Loucy (cell line): Measurements from ENCODE around the gene SRRM5.
A peak's percentile ranks its signal among the peaks of the same experiment; 100 is the strongest.
"Not testable (repeated sequence)": the region's sequence is repeated elsewhere in the genome, so short reads cannot be mapped to it uniquely, and the experiment has no call there.

Source experiments
- H2AFZ ChIP-seq: fragments of 200-600 bp; sonication (generic); 2 replicates; pipeline ENCODE4 v1.6.0; 2016; ENCODE audit warnings: antibody characterized with exemption, mild to moderate bottlenecking, low read length, moderate library complexity
- H3F3A ChIP-seq: fragments of 200-600 bp; 2 replicates; pipeline ENCODE4 v1.6.0; 2016; ENCODE audit warnings: antibody characterized with exemption, low read depth, mild to moderate bottlenecking
- H3K27me3 ChIP-seq: fragments of 200-600 bp; sonication (generic); 2 replicates; pipeline ENCODE4 v1.6.1; 2014; ENCODE audit warnings: low read length, mild to moderate bottlenecking; ENCODE audit not compliant: insufficient read depth, poor library complexity, severe bottlenecking
- H3K36me3 ChIP-seq: fragments of 200-600 bp; sonication (generic); 2 replicates; pipeline ENCODE4 v1.6.1; 2016; ENCODE audit warnings: low read length; ENCODE audit not compliant: insufficient read depth
- H3K4me1 ChIP-seq: fragments of 200-600 bp; sonication (generic); 2 replicates; pipeline ENCODE4 v1.5.1; 2014; ENCODE audit warnings: low read length, mild to moderate bottlenecking; ENCODE audit not compliant: insufficient read depth, poor library complexity, severe bottlenecking
- H3K4me2 ChIP-seq: fragments of 200-600 bp; sonication (generic); 2 replicates; pipeline ENCODE4 v1.6.0; 2014; ENCODE audit warnings: antibody characterized with exemption, low read length, low read depth, mild to moderate bottlenecking; ENCODE audit not compliant: poor library complexity, severe bottlenecking
- H3K4me3 ChIP-seq: fragments of 200-600 bp; sonication (generic); 2 replicates; pipeline ENCODE4 v1.5.1; 2014; ENCODE audit warnings: low read length, mild to moderate bottlenecking, mixed read lengths; ENCODE audit not compliant: poor library complexity, severe bottlenecking
- H3K79me2 ChIP-seq: fragments of 200-600 bp; sonication (generic); 2 replicates; pipeline ENCODE4 v1.6.1; 2014; ENCODE audit warnings: low read length; ENCODE audit not compliant: insufficient read depth
- H3K9ac ChIP-seq: fragments of 200-600 bp; sonication (generic); 2 replicates; pipeline ENCODE4 v1.6.0; 2014; ENCODE audit warnings: mild to moderate bottlenecking, low read depth, low read length, moderate library complexity; ENCODE audit not compliant: poor library complexity, severe bottlenecking
- H3K9me2 ChIP-seq: fragments of 200-600 bp; sonication (generic); replicated peaks from 2 replicates; pipeline ENCODE4 v1.6.1; 2016; ENCODE audit warnings: low read depth, low read length, mixed read lengths
- H3K9me3 ChIP-seq: fragments of 200-600 bp; sonication (generic); 2 replicates; pipeline ENCODE4 v1.6.1; 2014; ENCODE audit warnings: mild to moderate bottlenecking, antibody characterized with exemption, low read length, low read depth; ENCODE audit not compliant: insufficient read depth
- H4K20me1 ChIP-seq: fragments of 200-600 bp; sonication (generic); 2 replicates; pipeline ENCODE4 v1.6.0; 2014; ENCODE audit warnings: antibody characterized with exemption, low read length, mild to moderate bottlenecking; ENCODE audit not compliant: insufficient read depth, poor library complexity, severe bottlenecking
- EZH2phosphoT487 ChIP-seq: fragments of 200-600 bp; IDR thresholded peaks from 2 replicates; pipeline ENCODE4 v1.6.1; 2018; ENCODE audit warnings: antibody characterized with exemption, mild to moderate bottlenecking, moderate library complexity, borderline replicate concordance
- TF ChIP-seq, protein P1 (sequence below): fragments of 200-600 bp; sonication (generic); conservative IDR thresholded peaks from 2 replicates; pipeline ENCODE4 v1.5.1; 2014; ENCODE audit warnings: mild to moderate bottlenecking, antibody characterized with exemption, low read length

Gene SRRM5

DNA sequence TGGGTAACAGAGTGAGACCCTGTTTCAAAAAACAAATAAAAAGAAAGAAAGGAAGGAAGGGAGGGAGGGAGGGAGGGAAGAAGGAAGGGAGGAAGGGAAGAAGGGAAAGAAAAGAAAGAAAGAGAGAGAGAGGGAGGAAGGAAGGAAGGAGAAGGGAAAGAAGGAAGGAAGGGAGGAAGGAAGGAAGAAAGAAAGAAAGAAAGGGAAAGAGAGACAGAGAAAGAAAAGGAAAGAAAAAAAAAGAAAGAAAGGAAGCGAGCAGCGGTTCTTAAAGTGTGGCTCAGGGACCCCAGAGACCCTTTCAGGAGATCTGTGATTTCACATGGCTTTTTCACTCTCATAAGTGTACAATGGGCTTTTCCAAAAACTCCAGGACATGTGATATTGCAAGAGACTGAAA, 37.6 kb downstream of the SRRM5 start:
- H4K20me1 ChIP-seq, result no peaks in the 10 kb centered on the region
- no peak overlapping the region for H3K9ac ChIP-seq
- no peaks in the 10 kb centered on the region for H3K9me3 ChIP-seq
- H2AFZ ChIP-seq, result no peak overlapping the region
- no peak overlapping the region for H3K4me2 ChIP-seq
- H3K79me2 ChIP-seq, result no peaks in the 10 kb centered on the region
- no peak for TF ChIP-seq EZH2phosphoT487
- TF ChIP-seq, protein P1, sequence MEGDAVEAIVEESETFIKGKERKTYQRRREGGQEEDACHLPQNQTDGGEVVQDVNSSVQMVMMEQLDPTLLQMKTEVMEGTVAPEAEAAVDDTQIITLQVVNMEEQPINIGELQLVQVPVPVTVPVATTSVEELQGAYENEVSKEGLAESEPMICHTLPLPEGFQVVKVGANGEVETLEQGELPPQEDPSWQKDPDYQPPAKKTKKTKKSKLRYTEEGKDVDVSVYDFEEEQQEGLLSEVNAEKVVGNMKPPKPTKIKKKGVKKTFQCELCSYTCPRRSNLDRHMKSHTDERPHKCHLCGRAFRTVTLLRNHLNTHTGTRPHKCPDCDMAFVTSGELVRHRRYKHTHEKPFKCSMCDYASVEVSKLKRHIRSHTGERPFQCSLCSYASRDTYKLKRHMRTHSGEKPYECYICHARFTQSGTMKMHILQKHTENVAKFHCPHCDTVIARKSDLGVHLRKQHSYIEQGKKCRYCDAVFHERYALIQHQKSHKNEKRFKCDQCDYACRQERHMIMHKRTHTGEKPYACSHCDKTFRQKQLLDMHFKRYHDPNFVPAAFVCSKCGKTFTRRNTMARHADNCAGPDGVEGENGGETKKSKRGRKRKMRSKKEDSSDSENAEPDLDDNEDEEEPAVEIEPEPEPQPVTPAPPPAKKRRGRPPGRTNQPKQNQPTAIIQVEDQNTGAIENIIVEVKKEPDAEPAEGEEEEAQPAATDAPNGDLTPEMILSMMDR, result no peak
- H3K4me3 ChIP-seq, result no peak overlapping the region
- H3K4me1 ChIP-seq, result no peaks in the 10 kb centered on the region
- no peaks in the 10 kb centered on the region; the same call in 1 of the 2 replicates for H3K36me3 ChIP-seq
- H3F3A ChIP-seq, result no peaks in the 10 kb centered on the region
- H3K9me2 ChIP-seq, result no peaks in the 10 kb centered on the region
- no peaks in the 10 kb centered on the region for H3K27me3 ChIP-seq

DNA sequence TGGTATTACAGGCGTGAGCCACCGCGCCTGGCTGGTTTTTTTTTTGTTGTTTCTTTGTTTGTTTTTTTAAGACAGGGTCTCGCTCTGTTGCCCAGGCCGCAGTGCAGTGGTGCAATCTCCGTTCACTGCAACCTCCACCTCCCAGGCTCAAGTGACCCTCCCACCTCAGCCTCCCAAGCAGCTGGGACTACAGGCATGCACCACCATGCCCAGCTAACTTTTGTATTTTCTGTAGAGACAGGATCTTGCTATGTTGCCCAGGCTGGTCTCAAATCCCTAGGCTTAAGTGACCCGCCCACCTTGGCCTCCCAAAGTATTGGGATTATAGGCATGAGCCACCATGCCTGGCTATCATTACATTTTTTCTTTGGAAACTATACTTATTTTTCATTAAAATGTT, 38.4 kb downstream of the SRRM5 start:
- not testable (repeated sequence) for H3K9me2 ChIP-seq, H3K4me2 ChIP-seq, H3K4me3 ChIP-seq, H3K9me3 ChIP-seq, H3K79me2 ChIP-seq, H3F3A ChIP-seq, H3K36me3 ChIP-seq, H3K27me3 ChIP-seq, H4K20me1 ChIP-seq, H3K4me1 ChIP-seq, H3K9ac ChIP-seq, H2AFZ ChIP-seq

DNA sequence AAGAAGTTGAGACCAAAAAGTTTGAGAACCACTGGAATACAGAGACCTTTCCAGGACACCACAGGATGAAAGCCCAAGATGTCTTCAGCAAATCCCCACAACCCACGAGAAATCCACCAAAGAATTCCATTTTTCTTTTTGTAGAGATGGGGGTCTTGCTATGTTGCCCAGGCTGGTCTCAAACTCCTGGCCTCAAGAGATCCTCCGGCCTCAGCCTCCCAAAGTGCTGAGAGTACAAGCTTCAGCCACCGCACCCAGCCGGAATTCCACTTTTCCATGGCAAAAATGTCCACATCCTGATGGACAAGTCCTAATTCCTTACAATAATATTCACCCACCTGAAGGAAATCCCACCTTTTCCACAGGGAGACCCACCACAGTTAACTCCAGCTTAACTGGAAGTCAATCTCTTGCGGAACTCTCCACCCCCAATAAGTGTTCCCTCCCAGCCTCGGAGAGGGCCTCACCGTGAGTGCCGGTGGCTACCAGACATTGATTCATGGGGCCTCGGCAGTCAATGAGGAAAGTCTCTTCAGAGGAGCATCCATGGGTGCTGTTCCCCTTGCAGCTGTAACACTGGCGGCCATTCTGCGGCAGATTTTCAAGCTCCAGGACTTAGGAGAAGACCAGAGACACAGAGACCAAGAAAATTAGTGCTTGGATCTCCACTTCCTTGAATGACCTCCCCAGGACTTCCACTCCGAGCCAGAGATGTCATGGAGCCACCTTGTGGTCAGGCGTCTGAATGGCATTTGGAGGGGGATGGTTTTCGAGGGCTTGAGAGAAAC, 40.1 kb downstream of the SRRM5 start:
- Histone ChIP-seq H3K4me1 (no peaks in the 10 kb centered on the region), H3K27me3 (no peaks in the 10 kb centered on the region), H3K4me3 (peak overlapping the region; percentile 25), H2AFZ (peak overlapping the region; percentile 84), H3K79me2 (no peaks in the 10 kb centered on the region), H3K4me2 (peak overlapping the region; percentile 8), H3K9me3 (no peaks in the 10 kb centered on the region), H3K9me2 (no peaks in the 10 kb centered on the region), H3K36me3 (no peaks in the 10 kb centered on the region; the same call in 1 of the 2 replicates), H3F3A (no peaks in the 10 kb centered on the region), H4K20me1 (no peaks in the 10 kb centered on the region), H3K9ac (no peak overlapping the region)
- TF ChIP-seq, protein P1, result peak; percentile 88
- no peak for TF ChIP-seq EZH2phosphoT487

DNA sequence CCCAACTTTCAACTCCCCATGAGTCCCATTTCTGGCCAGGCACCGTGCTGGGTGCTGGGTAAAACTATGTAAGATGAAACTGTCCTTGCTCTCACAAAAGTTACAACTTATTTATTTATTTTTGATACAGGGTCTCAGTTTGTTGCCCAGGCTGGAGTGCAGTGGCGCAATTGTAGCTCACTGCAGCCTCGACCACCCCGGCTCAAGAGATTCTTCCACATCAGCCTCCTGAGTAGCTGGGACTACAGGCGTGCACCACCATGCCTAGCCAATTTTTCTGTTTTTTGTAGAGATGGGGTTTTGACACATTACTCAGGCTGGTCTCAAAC, 40.6 kb downstream of the SRRM5 start:
- Histone ChIP-seq H3K4me1 (no peaks in the 10 kb centered on the region), H4K20me1 (no peaks in the 10 kb centered on the region), H3F3A (no peaks in the 10 kb centered on the region), H3K36me3 (no peaks in the 10 kb centered on the region; the same call in 1 of the 2 replicates), H3K4me3 (no peak overlapping the region), H2AFZ (no peak overlapping the region), H3K4me2 (no peak overlapping the region), H3K9me3 (no peaks in the 10 kb centered on the region), H3K9me2 (no peaks in the 10 kb centered on the region), H3K27me3 (no peaks in the 10 kb centered on the region), H3K79me2 (no peaks in the 10 kb centered on the region), H3K9ac (no peak overlapping the region)
- TF ChIP-seq EZH2phosphoT487, result no peak
- TF ChIP-seq, protein P1, result no peak
